Mesenteric fat pad (tissue), 1 donor: Measurements from ENCODE around the gene RBP5. TPM values are rescaled to one million over a fixed set of nuclear protein-coding genes. Genes with fewer than 3 reads are reported as not detected.

Experiments used
- DNase-seq: peaks from one replicate; pipeline ENCODE4 v3.0.0-alpha.2; 2020; ENCODE audit warnings: low spot score
- long read RNA-seq: library from polyadenylated mRNA; unstranded; transcript quantifications from one replicate; pipeline ENCODE4 v2.0.0, GENCODE V29; 2020
- total RNA-seq: library from RNA; stranded (reverse); fragmentation: NEBNext Ultra II Directional; extraction: Animal tissue kit (Norgen Biotek cat#: 25700); gene quantifications from one replicate; pipeline ENCODE4 v1.2.1, GENCODE V29; 2021
- donor health status: DM: yes; HTN: yes; CAD: no.

Gene RBP5
- 1.1 TPM for total RNA-seq
- long read RNA-seq, partial matches to known transcripts = 0 of 2 reads
- long read RNA-seq, other reads (novel, unspliced or antisense) = 1 of 2 reads

DNA sequence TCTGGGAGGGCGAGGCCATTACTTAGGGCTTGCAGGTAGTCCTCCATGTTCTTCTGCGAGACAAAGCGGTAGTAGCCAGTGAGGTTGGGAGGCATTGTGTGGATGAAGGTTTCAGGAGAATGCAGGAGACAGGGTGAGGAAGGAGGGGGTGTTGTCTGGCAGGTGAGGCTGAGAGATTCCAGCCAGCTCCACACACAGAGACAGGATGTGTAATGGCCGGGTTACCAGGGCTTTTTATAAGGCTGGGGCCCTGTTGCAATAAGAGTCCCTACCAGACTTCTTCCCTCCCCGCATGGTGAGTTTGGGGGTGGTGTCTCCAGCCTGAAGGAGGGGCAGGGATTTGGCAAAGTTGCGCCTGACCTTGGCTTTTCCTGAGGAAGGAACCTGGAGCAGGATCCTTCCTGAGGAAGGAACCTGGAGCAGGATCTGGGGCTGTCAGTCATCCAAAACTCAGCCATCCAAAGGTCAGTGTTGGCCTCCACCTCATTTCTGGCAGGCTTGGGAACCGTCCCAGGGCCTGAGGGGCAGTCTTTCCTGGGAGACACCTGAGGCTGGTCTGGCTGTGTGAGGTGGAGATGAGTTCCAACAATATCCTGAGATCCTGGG, at the start of gene RBP5:
Gene RBP5, minus strand, starts transcription at position 209 of the 606 bp plus-strand sequence. Its CDS starts 114 bp downstream, at position 95.
- no peak for DNase-seq

DNA sequence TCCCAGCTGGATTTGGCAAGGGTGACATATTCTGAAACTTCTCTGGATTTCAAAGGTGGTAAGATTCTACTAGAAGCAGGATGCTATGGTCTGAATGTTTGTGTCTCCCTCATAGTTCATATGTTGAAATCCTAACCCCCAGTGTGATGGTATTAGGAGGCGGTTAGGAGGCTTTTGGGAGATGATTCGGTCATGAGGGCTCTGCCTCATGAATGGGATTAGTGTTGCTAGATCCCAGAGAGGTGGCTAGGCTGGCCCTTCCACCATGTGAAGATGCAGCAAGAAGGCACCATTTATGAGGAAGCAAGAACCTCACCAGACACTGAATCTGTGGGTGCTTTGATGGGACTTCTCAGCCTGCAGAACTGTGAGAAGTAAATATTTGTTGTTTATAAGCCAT, 49.8 kb upstream of the RBP5 start:
- DNase-seq = no peak

DNA sequence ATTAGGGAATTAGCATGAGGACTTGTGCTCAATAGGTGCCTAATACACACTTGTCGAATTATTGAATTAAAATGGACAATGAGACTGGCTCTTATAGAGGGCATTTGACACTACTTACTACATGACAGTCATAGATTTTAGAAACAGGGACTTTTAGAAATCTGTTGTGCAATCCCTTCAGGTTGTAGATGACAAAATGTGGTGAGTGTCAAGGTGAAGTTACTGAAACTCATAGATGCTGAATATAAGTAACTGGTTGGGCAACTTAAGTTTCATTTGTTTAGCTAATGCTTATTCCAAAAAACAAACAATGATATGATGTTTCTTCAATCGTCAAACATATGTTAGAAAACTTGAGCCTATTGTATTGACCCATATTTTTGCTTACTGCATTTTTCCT, 47.9 kb upstream of the RBP5 start:
- no peak for DNase-seq

DNA sequence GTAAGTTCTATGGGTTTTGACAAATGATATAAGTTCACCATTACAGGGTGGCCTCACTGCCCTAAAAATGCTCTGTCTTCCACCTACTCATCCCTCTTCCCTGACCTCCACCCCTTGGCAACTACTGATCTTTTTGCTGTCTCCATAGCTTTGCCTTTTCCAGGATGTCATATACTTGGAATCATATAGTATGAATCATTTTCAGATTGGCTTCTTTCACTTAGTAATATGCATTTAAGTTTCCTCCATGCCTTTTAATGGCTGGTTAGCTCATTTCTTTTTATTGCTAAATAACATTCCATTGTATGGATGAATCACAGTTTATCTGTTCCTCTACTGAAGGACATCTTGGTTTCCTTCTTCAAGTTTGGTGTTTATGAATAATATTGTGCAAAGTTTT, 46.8 kb upstream of the RBP5 start:
- DNase-seq = no peak

DNA sequence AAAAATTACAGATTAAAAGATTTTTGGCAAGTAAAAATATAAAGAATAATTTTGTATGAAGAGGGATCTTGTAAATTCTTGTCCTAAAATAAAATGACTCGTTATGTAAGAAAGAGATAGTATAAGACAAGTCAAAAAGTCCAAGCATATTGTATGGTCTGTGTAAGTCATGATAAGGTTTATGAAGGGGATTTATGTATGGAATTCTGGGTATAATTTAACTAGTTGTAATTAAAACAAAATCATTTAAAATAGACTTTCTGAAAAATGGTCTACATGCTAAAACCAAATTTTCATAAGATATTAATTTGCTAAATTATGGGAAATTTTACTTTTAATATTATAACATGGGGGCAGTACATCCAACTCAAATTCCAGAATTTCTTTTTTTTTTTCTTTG, 43.2 kb upstream of the RBP5 start:
- no peak for DNase-seq

- DNase-seq = no peak
These were observed 41.3 kb upstream of the RBP5 start for GRCh38 chr12:7169951-7170350.

DNA sequence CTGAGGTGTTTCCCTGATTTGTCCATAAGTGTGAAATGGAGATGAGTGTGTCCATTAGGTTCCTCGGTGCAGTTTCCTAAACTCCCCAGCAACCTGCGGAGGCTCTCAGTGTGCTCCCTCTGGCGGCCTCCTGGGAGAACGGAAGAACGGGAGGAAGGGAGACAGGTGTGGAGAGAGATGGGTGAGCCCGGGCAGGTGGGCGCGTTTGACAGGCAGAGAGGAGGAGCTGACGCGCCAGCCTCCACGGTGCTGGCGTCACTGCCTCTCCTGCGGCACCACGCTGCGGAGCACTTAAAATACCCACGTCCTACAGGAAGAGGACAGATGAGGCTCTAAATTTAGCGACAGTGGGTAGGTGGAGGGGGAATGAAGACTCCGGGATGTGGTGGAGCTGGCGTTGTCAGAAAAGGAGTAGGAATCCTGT, 34.0 kb upstream of the RBP5 start:
- no peak for DNase-seq

GRCh38 chr12:7161811-7162210, 33.1 kb upstream of the RBP5 start:
- DNase-seq = no peak

- no peak for DNase-seq
These were observed 32.6 kb upstream of the RBP5 start for GRCh38 chr12:7161327-7161726.

DNA sequence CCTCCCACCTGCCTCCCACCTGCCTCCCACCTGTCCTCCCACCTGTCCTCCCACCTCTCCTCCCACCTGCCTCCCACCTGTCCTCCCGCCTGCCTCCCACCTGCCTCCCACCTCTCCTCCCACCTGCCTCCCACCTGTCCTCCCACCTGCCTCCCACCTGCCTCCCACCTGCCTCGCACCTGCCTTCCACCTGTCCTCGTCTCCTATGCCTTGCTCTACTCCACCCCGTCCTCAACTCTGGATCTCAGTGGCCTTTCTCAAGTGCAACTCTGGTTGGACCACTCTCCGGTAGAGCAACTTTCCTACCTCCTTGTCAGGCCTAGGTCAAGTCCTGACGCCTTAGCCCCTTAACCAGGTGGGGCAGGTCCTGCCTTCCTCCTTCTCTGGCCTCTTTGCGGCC, 31.5 kb upstream of the RBP5 start:
- DNase-seq = no peak

DNA sequence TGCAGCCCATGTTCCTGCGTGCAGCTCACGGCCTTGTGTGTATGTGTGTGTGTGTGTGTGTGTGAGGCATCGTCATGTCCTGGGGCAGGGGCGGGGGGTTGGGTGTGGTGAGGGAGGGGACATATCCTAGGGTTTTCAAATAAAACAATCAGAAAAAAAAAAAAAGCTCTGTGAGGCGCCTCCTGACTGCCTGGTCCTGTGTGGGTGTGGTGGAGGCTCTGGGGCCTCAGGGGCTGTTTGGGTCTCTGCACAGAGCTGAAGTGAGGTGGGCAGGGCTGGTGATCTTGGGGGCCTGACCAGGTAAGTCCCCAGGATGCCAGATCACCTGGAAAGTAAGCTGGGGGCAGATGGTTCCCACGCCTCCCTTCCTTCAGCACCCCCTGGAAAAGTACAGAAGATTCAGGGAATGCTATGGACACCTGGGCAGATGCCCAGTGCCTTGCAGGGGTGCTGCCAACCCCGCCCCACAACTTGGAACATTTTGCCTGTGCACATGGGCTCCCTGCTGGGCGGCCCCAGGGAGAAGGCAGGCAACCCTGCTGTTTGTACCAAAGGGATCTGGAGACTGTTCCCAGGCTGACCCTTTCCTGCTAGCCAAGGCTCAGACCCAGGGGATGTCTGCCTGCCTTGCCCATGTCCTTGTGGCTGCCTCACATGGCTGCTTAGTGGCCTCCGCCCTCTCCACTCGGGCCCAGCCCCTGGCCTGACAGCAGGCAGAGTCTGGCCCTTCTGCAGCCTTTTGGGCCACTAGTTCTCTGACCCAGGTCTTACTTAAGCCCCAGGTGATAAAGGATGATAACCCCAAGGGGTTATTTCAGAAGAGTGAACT, 30.3 kb upstream of the RBP5 start:
- DNase-seq = no peak

- no peak for DNase-seq
These were observed 28.7 kb upstream of the RBP5 start for GRCh38 chr12:7157391-7157790.

- DNase-seq = no peak
These were observed 27.8 kb upstream of the RBP5 start for GRCh38 chr12:7156259-7157197.

GRCh38 chr12:7155471-7156034, 26.9 kb upstream of the RBP5 start:
- no peak for DNase-seq

DNA sequence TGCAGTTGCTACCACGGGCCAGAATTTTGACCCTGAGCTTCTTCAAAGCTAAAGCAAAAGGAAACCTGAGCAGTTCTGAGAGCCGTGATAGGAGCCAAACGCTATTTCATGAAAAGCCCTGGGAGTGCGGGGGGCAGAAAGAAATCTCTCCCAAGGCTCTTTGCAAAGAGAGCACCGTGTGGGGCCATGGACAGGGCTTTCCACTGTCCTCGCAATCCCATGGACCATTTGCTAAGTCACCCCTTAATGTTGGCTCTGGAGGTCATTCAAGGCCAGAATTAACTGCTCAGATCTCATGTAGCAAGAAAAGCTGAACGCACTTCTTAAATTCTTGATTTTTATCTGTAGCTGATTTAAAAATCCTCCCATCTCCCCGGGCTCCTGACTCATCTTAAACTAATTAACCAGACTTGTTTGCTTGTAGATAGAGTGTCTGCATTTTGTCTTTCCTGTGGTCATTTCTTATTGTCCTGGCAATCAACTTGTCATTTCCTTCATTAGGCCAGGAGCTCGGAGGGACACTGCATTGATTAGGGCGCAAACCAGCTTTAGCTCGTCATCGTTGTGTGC, 26.3 kb upstream of the RBP5 start:
- DNase-seq = no peak

DNA sequence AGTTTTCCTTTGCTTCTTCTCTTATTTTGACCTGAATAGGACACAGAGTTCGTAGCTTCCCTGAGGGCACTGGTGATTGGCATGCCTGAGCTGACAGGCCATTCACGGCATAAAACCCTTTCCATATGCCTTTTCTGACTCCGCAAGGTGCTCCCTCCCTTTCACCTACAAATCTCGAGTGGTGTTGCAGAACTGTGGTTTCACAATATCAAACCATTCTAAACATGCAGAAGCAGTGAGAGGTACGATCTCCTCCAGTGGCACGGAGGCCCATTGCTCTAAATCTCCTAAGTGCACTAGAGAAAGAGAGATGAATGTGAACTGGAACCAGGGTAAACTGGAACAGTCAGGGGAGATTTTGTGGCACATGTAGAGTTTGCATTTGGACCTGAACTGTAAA, 25.4 kb upstream of the RBP5 start:
- peak; percentile 49 for DNase-seq

DNA sequence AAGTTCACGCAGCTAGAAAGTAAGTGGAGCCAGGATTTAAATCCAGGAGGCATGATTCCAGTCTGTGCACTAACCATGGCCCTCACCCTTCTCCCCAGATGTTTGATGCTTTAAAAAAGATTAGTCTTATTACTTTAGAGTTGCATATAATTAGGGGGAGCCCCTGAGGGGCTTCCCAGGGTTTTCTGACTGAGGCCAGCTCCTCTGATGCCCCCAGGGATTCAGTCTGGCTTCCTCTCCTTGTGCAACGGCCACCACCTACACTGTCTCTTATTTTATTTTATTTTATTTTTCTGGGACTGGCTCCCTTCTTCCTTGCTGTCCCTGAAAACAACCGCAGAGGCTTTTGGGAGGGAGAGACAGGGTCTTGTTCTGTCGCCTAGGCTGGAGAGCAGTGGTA, 24.1 kb upstream of the RBP5 start:
- no peak for DNase-seq

DNA sequence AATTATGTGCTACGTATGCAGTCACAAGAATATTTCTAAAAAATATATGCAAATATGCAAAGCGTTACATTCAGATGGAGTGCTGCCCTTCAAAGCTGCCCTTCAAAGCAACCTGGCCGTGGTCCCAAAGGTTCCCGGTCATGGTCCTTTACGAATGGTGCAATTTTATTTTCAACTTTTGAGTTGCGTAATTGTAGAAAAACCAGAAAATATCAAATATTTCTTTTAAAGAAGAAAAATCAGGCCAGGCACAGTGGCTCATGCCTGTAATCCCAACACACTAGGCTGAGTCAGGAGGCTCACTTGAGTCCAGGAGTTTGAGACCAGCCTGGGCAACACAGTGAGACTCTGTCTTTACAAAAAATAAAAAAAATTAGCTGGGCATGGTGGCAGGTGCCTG, 22.8 kb upstream of the RBP5 start:
- DNase-seq = peak; percentile 45

DNA sequence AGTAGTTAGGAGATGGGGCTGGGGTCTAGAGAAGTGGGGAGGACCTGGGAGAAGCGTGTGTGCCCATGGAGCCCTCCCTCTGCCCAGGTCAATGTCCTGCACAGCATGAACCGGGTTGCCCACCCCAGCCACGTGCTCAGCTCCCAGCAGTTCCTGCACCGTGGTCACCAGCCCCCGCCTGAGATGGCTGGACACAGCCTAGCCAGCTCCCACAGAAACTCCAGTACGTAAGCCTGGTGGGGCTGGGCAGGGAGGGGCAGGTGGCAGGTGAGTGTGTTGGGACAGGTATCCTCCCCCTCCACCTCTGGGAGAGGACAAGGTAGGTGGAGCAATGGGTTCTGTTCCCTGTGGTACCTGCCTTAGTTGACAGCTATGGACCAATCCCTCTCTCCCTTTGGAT, 22.2 kb upstream of the RBP5 start:
- DNase-seq = peak; percentile 86

- DNase-seq = peak; percentile 59
These were observed 21.7 kb upstream of the RBP5 start for GRCh38 chr12:7150356-7150755.

GRCh38 chr12:7146906-7147305, 18.2 kb upstream of the RBP5 start:
- DNase-seq = peak; percentile 84
